IPS-18a (cell line): Measurements from ENCODE around the gene SH3PXD2A.

Source experiments
- H3K27ac ChIP-seq: one replicate; pipeline ENCODE4 v1.5.1; 2013; ENCODE audit warnings: low read length
- H3K27me3 ChIP-seq: one replicate; pipeline ENCODE4 v1.6.1; 2013; ENCODE audit warnings: mild to moderate bottlenecking, low read length; ENCODE audit not compliant: control insufficient read depth, insufficient read depth
- H3K36me3 ChIP-seq: one replicate; pipeline ENCODE4 v1.6.1; 2013; ENCODE audit warnings: low read depth, low read length; ENCODE audit not compliant: control insufficient read depth
- H3K4me1 ChIP-seq: one replicate; pipeline ENCODE4 v1.6.1; 2013; ENCODE audit warnings: low read depth, low read length; ENCODE audit not compliant: control insufficient read depth
- H3K4me3 ChIP-seq: one replicate; pipeline ENCODE4 v1.5.1; 2013; ENCODE audit warnings: low read length
- H3K9ac ChIP-seq: one replicate; pipeline ENCODE4 v1.6.1; 2013; ENCODE audit warnings: mild to moderate bottlenecking, low read length, moderate library complexity
- H3K9me3 ChIP-seq: one replicate; pipeline ENCODE4 v1.6.1; 2013; ENCODE audit warnings: low read depth, low read length; ENCODE audit not compliant: control insufficient read depth

SH3PXD2A gene

GRCh38 chr10:103598654-103599115, 256.7 kb downstream of the SH3PXD2A start:
- Histone ChIP-seq H3K36me3 (no peaks in the 10 kb centered on the region), H3K9me3 (no peaks in the 10 kb centered on the region), H3K9ac (no peak overlapping the region), H3K4me3 (no peak overlapping the region), H3K27ac (no peak overlapping the region), H3K27me3 (peaks cover 3% of the 10 kb centered on the region), H3K4me1 (peaks cover 5% of the 10 kb centered on the region)

- Histone ChIP-seq H3K9ac (no peak overlapping the region), H3K36me3 (no peaks in the 10 kb centered on the region), H3K9me3 (no peaks in the 10 kb centered on the region), H3K27me3 (peaks cover 3% of the 10 kb centered on the region), H3K4me3 (no peak overlapping the region), H3K4me1 (peaks cover 5% of the 10 kb centered on the region), H3K27ac (no peak overlapping the region)
These were observed 258.4 kb downstream of the SH3PXD2A start for GRCh38 chr10:103597003-103597402.

GRCh38 chr10:103595933-103596726, 259.2 kb downstream of the SH3PXD2A start:
- Histone ChIP-seq H3K36me3 (no peaks in the 10 kb centered on the region), H3K4me1 (peaks cover 5% of the 10 kb centered on the region), H3K9me3 (no peaks in the 10 kb centered on the region), H3K27me3 (peaks cover 3% of the 10 kb centered on the region), H3K9ac (no peak overlapping the region), H3K27ac (no peak overlapping the region), H3K4me3 (no peak overlapping the region)

GRCh38 chr10:103593022-103593570, 262.3 kb downstream of the SH3PXD2A start:
- Histone ChIP-seq H3K36me3 (no peaks in the 10 kb centered on the region), H3K27me3 (no peaks in the 10 kb centered on the region), H3K4me1 (no peaks in the 10 kb centered on the region), H3K4me3 (no peak overlapping the region), H3K27ac (no peak overlapping the region), H3K9me3 (no peaks in the 10 kb centered on the region), H3K9ac (no peak overlapping the region)

DNA sequence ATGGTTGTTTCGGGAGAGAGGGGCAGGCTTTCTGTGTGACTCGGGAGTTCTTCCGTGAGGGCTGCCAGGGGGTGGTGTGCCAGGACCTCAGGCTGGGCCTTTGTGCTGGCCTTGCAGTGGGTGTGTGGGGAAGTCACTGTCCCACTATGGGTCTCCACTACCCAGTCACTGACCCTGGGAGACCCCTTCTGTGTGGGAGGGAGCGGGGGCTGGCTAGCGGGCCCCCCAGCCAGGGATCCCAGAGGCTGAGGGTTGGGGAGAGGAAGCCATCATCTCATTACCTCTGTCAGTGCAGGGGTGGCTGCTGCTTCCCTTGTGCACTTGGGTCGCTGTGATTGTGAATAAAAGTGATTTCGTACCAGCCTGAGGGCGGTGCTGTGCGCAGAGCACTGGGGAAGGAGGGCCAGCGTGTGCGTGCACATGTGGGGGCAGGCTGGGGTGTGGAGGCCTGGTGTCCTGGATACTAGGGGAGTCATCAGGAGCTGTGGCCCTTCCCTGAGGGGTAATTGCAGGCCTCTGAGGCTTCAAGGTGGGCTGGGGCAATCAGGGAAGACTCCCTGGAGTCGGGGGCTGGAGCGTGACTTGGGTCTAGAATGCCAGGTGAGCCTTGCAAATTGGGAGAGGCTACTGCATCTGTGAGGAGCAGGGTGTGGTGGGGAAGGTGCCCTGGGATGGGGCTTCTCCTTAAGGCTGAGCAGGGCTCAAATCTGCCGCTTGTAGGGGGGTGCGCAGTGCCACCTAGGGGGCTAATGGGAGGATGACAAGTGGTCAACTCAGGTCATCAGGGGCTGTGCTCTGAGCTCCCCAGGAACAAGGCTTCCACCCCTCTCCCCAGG, 263.0 kb downstream of the SH3PXD2A start:
- no peaks in the 10 kb centered on the region for H3K36me3 ChIP-seq
- H3K27ac ChIP-seq: no peak overlapping the region
- no peaks in the 10 kb centered on the region for H3K9me3 ChIP-seq
- no peak overlapping the region for H3K4me3 ChIP-seq
- no peaks in the 10 kb centered on the region for H3K27me3 ChIP-seq
- no peak overlapping the region for H3K9ac ChIP-seq
- H3K4me1 ChIP-seq: no peaks in the 10 kb centered on the region

DNA sequence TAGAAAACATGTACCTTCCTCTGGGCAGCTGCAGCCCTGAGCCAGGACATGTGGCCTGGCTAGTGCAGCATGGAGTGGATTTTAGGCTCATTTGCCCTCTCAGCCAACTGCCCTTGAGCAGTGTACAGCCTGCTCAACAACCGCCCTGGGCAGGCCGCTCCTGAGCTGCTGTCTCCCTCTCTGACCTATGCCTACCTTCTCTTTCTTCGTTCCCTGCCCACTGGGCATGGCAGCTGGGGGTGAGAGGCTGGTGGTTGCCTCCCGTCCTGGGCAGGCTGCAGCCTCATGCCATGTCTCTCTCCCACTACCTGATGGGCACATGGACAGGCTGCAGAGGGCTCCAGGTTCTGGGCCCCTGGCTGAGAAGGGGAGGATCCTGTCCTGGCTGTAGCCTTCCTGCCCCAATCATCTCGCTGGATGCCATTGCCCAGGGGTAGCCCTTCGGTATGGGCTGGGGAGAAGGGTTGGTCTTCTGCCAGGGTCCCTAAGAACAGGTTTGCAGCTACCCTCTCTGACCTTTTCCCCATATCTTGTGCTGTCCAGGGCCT, 264.6 kb downstream of the SH3PXD2A start:
- H3K4me3 ChIP-seq: no peak overlapping the region
- H3K27me3 ChIP-seq: no peaks in the 10 kb centered on the region
- no peaks in the 10 kb centered on the region for H3K4me1 ChIP-seq
- H3K27ac ChIP-seq: no peak overlapping the region
- no peaks in the 10 kb centered on the region for H3K36me3 ChIP-seq
- H3K9me3 ChIP-seq: no peaks in the 10 kb centered on the region
- H3K9ac ChIP-seq: no peak overlapping the region

DNA sequence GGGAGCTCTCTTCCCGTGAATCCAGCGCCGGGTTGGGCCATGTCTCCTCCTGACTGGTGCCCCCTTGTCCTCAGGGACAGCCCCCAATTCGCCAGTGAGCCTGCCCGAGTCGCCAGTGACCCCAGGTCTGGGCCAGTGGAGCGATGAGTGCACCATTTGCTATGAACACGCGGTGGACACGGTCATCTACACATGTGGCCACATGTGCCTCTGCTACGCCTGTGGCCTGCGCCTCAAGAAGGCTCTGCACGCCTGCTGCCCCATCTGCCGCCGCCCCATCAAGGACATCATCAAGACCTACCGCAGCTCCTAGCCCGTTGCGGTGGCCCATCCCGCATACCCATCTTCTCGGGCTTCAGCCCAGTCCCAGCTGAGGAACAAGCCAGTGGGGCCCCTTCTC, 265.3 kb downstream of the SH3PXD2A start:
- Histone ChIP-seq H3K36me3 (no peaks in the 10 kb centered on the region), H3K9ac (no peak overlapping the region), H3K27me3 (no peaks in the 10 kb centered on the region), H3K9me3 (no peaks in the 10 kb centered on the region), H3K4me1 (no peaks in the 10 kb centered on the region), H3K4me3 (no peak overlapping the region), H3K27ac (no peak overlapping the region)

DNA sequence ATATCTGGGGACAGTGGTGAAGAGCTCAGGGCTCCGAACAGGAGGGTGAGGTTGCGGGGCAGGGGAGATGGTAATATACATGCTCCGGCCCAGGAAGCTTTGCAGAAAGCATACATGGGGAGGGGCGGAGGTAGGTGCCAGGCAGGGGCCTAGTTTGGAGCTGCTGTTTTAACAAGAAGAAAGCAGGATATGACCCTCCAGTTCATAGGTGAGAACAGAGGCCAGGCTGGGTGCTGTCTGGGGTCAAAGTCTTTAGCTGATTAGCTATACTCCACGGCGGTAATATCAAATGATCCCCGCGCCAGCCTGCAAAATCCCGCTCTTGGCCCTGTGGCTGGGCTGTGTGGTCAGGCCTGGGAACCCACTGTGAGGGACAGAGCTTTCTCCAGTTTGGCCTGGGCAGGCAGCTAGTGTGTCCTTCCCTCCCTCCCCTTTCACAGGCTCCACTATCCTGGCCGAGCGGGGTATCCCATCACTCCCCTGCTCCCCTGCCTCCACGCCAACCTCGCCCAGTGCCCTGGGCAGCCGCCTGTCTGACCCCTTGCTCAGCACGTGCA, 266.2 kb downstream of the SH3PXD2A start:
- no peak overlapping the region for H3K9ac ChIP-seq
- no peak overlapping the region for H3K4me3 ChIP-seq
- H3K4me1 ChIP-seq: no peaks in the 10 kb centered on the region
- H3K9me3 ChIP-seq: no peaks in the 10 kb centered on the region
- H3K27ac ChIP-seq: no peak overlapping the region
- H3K36me3 ChIP-seq: no peaks in the 10 kb centered on the region
- H3K27me3 ChIP-seq: no peaks in the 10 kb centered on the region

DNA sequence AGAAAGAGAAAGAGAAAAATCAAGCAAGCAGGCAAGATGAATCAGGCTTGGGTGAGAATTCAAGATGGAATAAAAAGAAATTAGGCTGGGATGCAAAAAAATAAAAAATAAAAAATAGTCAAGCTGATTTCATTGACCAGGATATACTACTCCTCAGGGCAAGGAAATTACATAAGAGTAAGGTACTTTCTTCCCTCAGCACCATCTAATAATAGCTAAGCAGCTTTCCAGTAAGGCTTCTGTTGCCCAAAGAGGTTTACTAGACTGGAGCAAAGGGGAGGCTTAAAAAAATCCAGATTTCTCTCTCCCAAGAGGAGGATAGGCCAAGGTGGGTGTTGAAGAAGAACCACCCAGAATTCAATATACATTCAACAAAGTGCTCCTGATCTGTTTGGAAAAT, 268.3 kb downstream of the SH3PXD2A start:
- no peak overlapping the region for H3K27ac ChIP-seq
- no peaks in the 10 kb centered on the region for H3K4me1 ChIP-seq
- H3K36me3 ChIP-seq: no peaks in the 10 kb centered on the region
- H3K9me3 ChIP-seq: no peaks in the 10 kb centered on the region
- no peak overlapping the region for H3K9ac ChIP-seq
- no peaks in the 10 kb centered on the region for H3K27me3 ChIP-seq
- H3K4me3 ChIP-seq: no peak overlapping the region

DNA sequence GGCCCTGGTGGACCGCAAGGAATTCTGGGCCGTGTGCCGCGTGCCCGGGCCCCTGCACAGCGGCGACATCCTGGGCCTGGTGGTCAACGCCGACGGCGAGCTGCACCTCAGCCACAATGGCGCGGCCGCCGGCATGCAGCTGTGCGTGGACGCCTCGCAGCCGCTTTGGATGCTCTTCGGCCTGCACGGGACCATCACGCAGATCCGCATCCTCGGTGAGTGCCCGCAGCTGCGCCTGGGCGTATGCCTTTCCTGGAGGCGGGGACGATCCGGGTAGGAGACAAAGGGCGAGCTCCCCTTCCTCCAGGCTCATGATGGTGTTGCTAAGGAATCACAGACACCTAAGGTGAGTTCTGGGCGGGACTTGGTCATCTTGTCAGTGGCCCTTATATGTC, 270.4 kb downstream of the SH3PXD2A start:
- H3K36me3 ChIP-seq: no peaks in the 10 kb centered on the region
- no peaks in the 10 kb centered on the region for H3K4me1 ChIP-seq
- H3K9me3 ChIP-seq: no peaks in the 10 kb centered on the region
- H3K27me3 ChIP-seq: no peaks in the 10 kb centered on the region
- no peak overlapping the region for H3K4me3 ChIP-seq
- H3K27ac ChIP-seq: no peak overlapping the region
- H3K9ac ChIP-seq: no peak overlapping the region
